Panc1 (cell line): ENCODE results near the gene DNM3. TPM values are rescaled to one million over a fixed set of nuclear protein-coding genes. Genes with fewer than 3 reads are reported as not detected.

ENCODE experiments used
- ATAC-seq: fragments of 200-7000 bp; cut with Tn5 transposase; 2 replicates; pipeline ENCODE4 v1.9.1; 2020; ENCODE audit warnings: mild to moderate bottlenecking, moderate library complexity
- BruUV-seq: library from RNA; stranded (reverse); fragments of 400-500 nt; replicated peaks from 2 replicates; lab custom pipeline; 2021; lab: Mats Ljungman, UMichigan
- CTCF ChIA-PET: fragments of 300-600 bp; sonication (Branson Sonifier 250); formaldehyde crosslinking; loops from one replicate; lab custom pipeline; 2022; ENCODE audit warnings: antibody characterized with exemption; lab: Charles Lee
- POLR2A ChIA-PET: fragments of 300-600 bp; sonication (Branson Sonifier 250); formaldehyde crosslinking; loops from one replicate; lab custom pipeline; 2022; ENCODE audit warnings: antibody characterized with exemption; lab: Charles Lee
- DNase-seq: peaks from one replicate; pipeline ENCODE4 v3.0.0-alpha.2; 2010; ENCODE audit warnings: low read depth, low spot score
- H3K27ac ChIP-seq: 2 replicates; pipeline ENCODE4 v1.5.1; 2011; ENCODE audit warnings: mild to moderate bottlenecking, low read length, inconsistent platforms
- H3K27me3 ChIP-seq: fragments of 200-500 bp; sonication (Bioruptor generic); 2 replicates; pipeline ENCODE4 v1.6.0; 2014; ENCODE audit warnings: low read length, inconsistent platforms; ENCODE audit not compliant: control insufficient read depth, insufficient read depth
- H3K36me3 ChIP-seq: fragments of 200-500 bp; sonication (Bioruptor generic); 2 replicates; pipeline ENCODE4 v1.5.1; 2014; ENCODE audit warnings: inconsistent platforms, mild to moderate bottlenecking, low read length, moderate library complexity; ENCODE audit not compliant: control insufficient read depth, insufficient read depth
- H3K4me1 ChIP-seq: 2 replicates; pipeline ENCODE4 v1.5.1; 2011; ENCODE audit warnings: inconsistent platforms, mild to moderate bottlenecking, low read length, moderate library complexity; ENCODE audit not compliant: control insufficient read depth, insufficient read depth
- H3K4me3 ChIP-seq, 2 experiments: 2 replicates each; pipeline ENCODE4 v1.5.1; 2011 to 2012; ENCODE audit warnings: low read depth in 2 of 2, low read length in 2 of 2, mild to moderate bottlenecking in 2 of 2, inconsistent platforms in 1 of 2, moderate library complexity in 1 of 2
- H3K9me3 ChIP-seq: fragments of 200-500 bp; sonication (Bioruptor generic); 2 replicates; pipeline ENCODE4 v1.5.1; 2014; ENCODE audit warnings: low read depth, mild to moderate bottlenecking, inconsistent platforms, low read length, moderate library complexity; ENCODE audit not compliant: control insufficient read depth, insufficient read depth
- CTCF ChIP-seq: fragments of 450-650 bp; IDR thresholded peaks from 2 replicates; pipeline ENCODE4 v1.5.1; 2017; ENCODE audit warnings: mild to moderate bottlenecking
- POLR2AphosphoS5 ChIP-seq: IDR thresholded peaks from 2 replicates; pipeline ENCODE4 v1.6.1; 2012; ENCODE audit warnings: mild to moderate bottlenecking, low read depth, low read length, moderate library complexity
- REST ChIP-seq, 2 experiments: IDR thresholded peaks; 2 replicates each; pipeline ENCODE4 v1.6.1; 2011 to 2012; ENCODE audit warnings: low read depth in 2 of 2, control low read depth in 1 of 2, low read length in 1 of 2, mild to moderate bottlenecking in 1 of 2, moderate library complexity in 1 of 2; ENCODE audit not compliant: insufficient read depth in 1 of 2
- SIN3A ChIP-seq: IDR thresholded peaks from 2 replicates; pipeline ENCODE4 v1.6.1; 2012; ENCODE audit warnings: low read depth, mild to moderate bottlenecking, low read length, moderate library complexity, borderline replicate concordance; ENCODE audit not compliant: insufficient read depth
- TCF7L2 ChIP-seq: IDR thresholded peaks from 2 replicates; pipeline ENCODE4 v1.6.1; 2011; ENCODE audit warnings: mild to moderate bottlenecking, low read depth, low read length, inconsistent platforms
- in situ Hi-C: cut with HindIII; loops from 2 replicates; pipeline ENCODE4 v1.10.0; 2016; ENCODE audit warnings: low sequenced_read_pairs, low pct_unique_long_range_greater_than_20kb
- intact Hi-C: fragments of 100-400 bp; cut with micrococcal nuclease; formaldehyde crosslinking; loops from one replicate; pipeline ENCODE4 v1.10.0; 2022; ENCODE audit not compliant: unreplicated experiment
- total RNA-seq: library from RNA; stranded (reverse); gene quantifications from one replicate; pipeline ENCODE4 v1.2.1, GENCODE V29; 2021; ENCODE audit not compliant: unreplicated experiment

The DNM3 gene
- total RNA-seq, 1 experiment from 2014 or later = 0.46 TPM

GRCh38 chr1:171873664-171874063, 32.4 kb downstream of the DNM3 start:
- Histone ChIP-seq H3K36me3 (no peaks in the 10 kb centered on the region), H3K4me1 (no peaks in the 10 kb centered on the region), H3K4me3 (no peak overlapping the region), H3K27me3 (no peaks in the 10 kb centered on the region; the same call in none of the 2 replicates), H3K27ac (no peak overlapping the region), H3K9me3 (no peaks in the 10 kb centered on the region)
- no peak for ATAC-seq
- CTCF ChIA-PET = no interaction called here
- in situ Hi-C loops = no loop called here
- no peak for TF ChIP-seq REST (IDR thresholded peaks at IDR 0.05; ENCODE audit: insufficient read depth in 1 of 2, low read depth in 2 of 2, low read length in 1 of 2)
- no peak for DNase-seq
- BruUV-seq = no TSS peak
- POLR2A ChIA-PET = no interaction called here
- intact Hi-C loops = no loop called here

GRCh38 chr1:171877701-171878100, 36.4 kb downstream of the DNM3 start:
- no peak for ATAC-seq

More at GRCh38 chr1:171877701-171878100, 36.4 kb downstream of the DNM3 start:
- POLR2A ChIA-PET = no interaction called here
- no peak overlapping the region for H3K27ac ChIP-seq
- no peaks in the 10 kb centered on the region for H3K4me1 ChIP-seq
- DNase-seq = no peak
- CTCF ChIA-PET = no interaction called here
- H3K9me3 ChIP-seq = no peaks in the 10 kb centered on the region
- no peak for TF ChIP-seq CTCF
- no peak for TF ChIP-seq SIN3A
- no peak for TF ChIP-seq POLR2AphosphoS5
- no peak for TF ChIP-seq TCF7L2
- no peak for TF ChIP-seq REST (IDR thresholded peaks at IDR 0.05; ENCODE audit: insufficient read depth in 1 of 2, low read depth in 2 of 2, low read length in 1 of 2)
- intact Hi-C loops = no loop called here
- BruUV-seq = no TSS peak
- H3K36me3 ChIP-seq = no peaks in the 10 kb centered on the region
- H3K4me3 ChIP-seq = no peak overlapping the region
- in situ Hi-C loops = no loop called here
- no peaks in the 10 kb centered on the region; the same call in none of the 2 replicates for H3K27me3 ChIP-seq
